ENCODE measurements around the gene ATRAID. TPM values are rescaled to one million over a fixed set of nuclear protein-coding genes. Genes with fewer than 3 reads are reported as not detected.

ATRAID gene
- total RNA-seq, 1 donor from 2014 or later, result 112 TPM

GRCh38 chr2:27212626-27213471 is 1.0 kb downstream of the ATRAID start:
- Mint-ChIP-seq H3K9me3 (no peaks in the 10 kb centered on the region), H3K27me3 (ENCODE audit: low read depth) (no peaks in the 10 kb centered on the region), H3K36me3 (no peaks in the 10 kb centered on the region), H3K27ac (peak overlapping the region; percentile 100), H3K4me1 (peaks cover 43% of the 10 kb centered on the region), H3K4me3 (peak overlapping the region; percentile 99)
- DNase-seq (ENCODE audit: low spot score in 2 of 2, unreplicated experiment in 2 of 2), result no peak
- TF ChIP-seq CTCF (IDR thresholded peaks at IDR 0.05; ENCODE audit: unreplicated experiment), result no peak

GRCh38 chr2:27214941-27215340 is 3.1 kb downstream of the ATRAID start:
- Mint-ChIP-seq H3K4me3 (no peak overlapping the region), H3K36me3 (peaks cover 1% of the 10 kb centered on the region), H3K27ac (no peak overlapping the region), H3K27me3 (ENCODE audit: low read depth) (no peaks in the 10 kb centered on the region), H3K4me1 (peaks cover 44% of the 10 kb centered on the region), H3K9me3 (no peaks in the 10 kb centered on the region)
- TF ChIP-seq CTCF (IDR thresholded peaks at IDR 0.05; ENCODE audit: unreplicated experiment), result no peak
- DNase-seq (ENCODE audit: low spot score in 2 of 2, unreplicated experiment in 2 of 2), result no peak

- peak overlapping the region; percentile 88 for H3K4me3 Mint-ChIP-seq
- H3K27ac Mint-ChIP-seq, result peak overlapping the region; percentile 93
- no peak for DNase-seq (ENCODE audit: low spot score in 2 of 2, unreplicated experiment in 2 of 2)
- peaks cover 11% of the 10 kb centered on the region for H3K36me3 Mint-ChIP-seq
- TF ChIP-seq CTCF (IDR thresholded peaks at IDR 0.05; ENCODE audit: unreplicated experiment), result no peak
- H3K27me3 Mint-ChIP-seq (ENCODE audit: low read depth), result no peaks in the 10 kb centered on the region
- peaks cover 36% of the 10 kb centered on the region for H3K4me1 Mint-ChIP-seq
- H3K9me3 Mint-ChIP-seq, result no peaks in the 10 kb centered on the region
Measured at GRCh38 chr2:27216416-27217137, 4.7 kb downstream of the ATRAID start.

- Mint-ChIP-seq H3K4me3 (peak within 1 kb of the TSS; percentile 88), H3K27me3 (ENCODE audit: low read depth) (no peaks in the 10 kb centered on the region), H3K9me3 (no peaks in the 10 kb centered on the region), H3K27ac (peak within 1 kb of the TSS; percentile 93), H3K4me1 (peaks cover 36% of the 10 kb centered on the region), H3K36me3 (peaks cover 15% of the 10 kb centered on the region)
- DNase-seq (ENCODE audit: low spot score in 2 of 2, unreplicated experiment in 2 of 2), result peak; percentile 83 to 88
- TF ChIP-seq CTCF (IDR thresholded peaks at IDR 0.05; ENCODE audit: unreplicated experiment), result no peak
Measured at GRCh38 chr2:27217173-27218121, 5.6 kb downstream of the ATRAID start, which contains the start of gene CAD. TSS of gene CAD (plus strand) at chr2:27217369. CDS start at chr2:27217552, 183 bp downstream.

GRCh38 chr2:27218614-27219013 is 6.8 kb downstream of the ATRAID start:
- peak overlapping the region; percentile 28 for H3K27ac Mint-ChIP-seq
- no peak for TF ChIP-seq CTCF (IDR thresholded peaks at IDR 0.05; ENCODE audit: unreplicated experiment)
- peaks cover 24% of the 10 kb centered on the region for H3K4me1 Mint-ChIP-seq
- no peak for DNase-seq (ENCODE audit: low spot score in 2 of 2, unreplicated experiment in 2 of 2)
- no peaks in the 10 kb centered on the region for H3K27me3 Mint-ChIP-seq (ENCODE audit: low read depth)
- peak overlapping the region; percentile 38 for H3K4me3 Mint-ChIP-seq
- no peaks in the 10 kb centered on the region for H3K9me3 Mint-ChIP-seq
- peaks cover 19% of the 10 kb centered on the region for H3K36me3 Mint-ChIP-seq
